ENCODE results near the gene MRS2. TPM values are rescaled to one million over a fixed set of nuclear protein-coding genes. Genes with fewer than 3 reads are reported as not detected.
"Not testable (repeated sequence)": the region's sequence is repeated elsewhere in the genome, so short reads cannot be mapped to it uniquely, and the experiment has no call there.

Gene MRS2
- total RNA-seq, 1 experiment from 2014 or later, result 85.8 TPM

DNA sequence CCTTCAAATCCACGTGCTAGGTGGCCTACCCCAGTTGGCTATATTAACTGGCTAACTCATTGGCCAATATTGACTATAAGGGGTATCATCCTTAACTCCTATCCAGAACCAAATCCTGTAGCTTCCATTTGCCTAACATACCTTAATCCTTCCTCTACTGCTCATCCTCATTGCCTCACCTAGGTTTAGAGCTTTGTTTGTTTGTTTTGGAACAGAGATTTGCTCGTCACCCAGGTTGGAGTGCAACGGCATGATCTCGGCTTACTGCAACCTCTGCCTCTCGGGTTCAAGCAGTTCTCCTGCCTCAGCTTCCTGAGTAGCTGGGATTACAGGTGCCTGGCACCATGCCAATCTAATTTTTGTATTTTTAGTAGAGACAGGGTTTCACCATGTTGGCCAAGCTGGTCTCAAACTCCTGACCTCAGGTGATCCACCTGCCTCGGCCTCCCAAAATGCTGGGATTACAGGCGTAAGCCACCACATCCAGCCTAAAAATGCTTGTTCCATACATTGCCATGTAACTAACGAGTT is 37.6 kb upstream of the MRS2 start:
- H3K79me1 ChIP-seq (ENCODE audit: insufficient read depth, low read depth, low read length, poor library complexity, severe bottlenecking); H2AK5ac ChIP-seq (ENCODE audit: insufficient read length, low read length); H3K4me1 ChIP-seq (ENCODE audit: insufficient read depth, low read length); H3K27me3 Mint-ChIP-seq (ENCODE audit: low read depth); H2BK5ac ChIP-seq (ENCODE audit: insufficient read length, low read length); H3K27ac ChIP-seq (ENCODE audit: insufficient read length, low read depth, low read length); H3K27me3 ChIP-seq (ENCODE audit: insufficient read depth, low read length); H4K8ac ChIP-seq (replicated peaks; ENCODE audit: insufficient read length, low read depth, low read length); H3K18ac ChIP-seq (ENCODE audit: insufficient read length, low read depth, low read length); H3K14ac ChIP-seq (ENCODE audit: insufficient read depth, low read length); H3K4me1 Mint-ChIP-seq; H4K91ac ChIP-seq (ENCODE audit: insufficient read length, low read depth, low read length); H2BK120ac ChIP-seq (ENCODE audit: low read depth, low read length, poor library complexity, severe bottlenecking); H3K23ac ChIP-seq (ENCODE audit: insufficient read length, low read depth, low read length); H2BK15ac ChIP-seq (ENCODE audit: low read depth, low read length); DNase-seq; H2BK12ac ChIP-seq (ENCODE audit: insufficient read length, low read depth, low read length); H3K79me2 ChIP-seq (ENCODE audit: insufficient read depth, low read length); H2BK20ac ChIP-seq (ENCODE audit: low read depth, low read length, poor library complexity, severe bottlenecking); H3K4ac ChIP-seq (ENCODE audit: low read depth, low read length); H4K5ac ChIP-seq (ENCODE audit: insufficient read length, low read depth, low read length); H3K23me2 ChIP-seq (ENCODE audit: insufficient read length, low read depth, low read length, poor library complexity, severe bottlenecking); H3K36me3 Mint-ChIP-seq (ENCODE audit: insufficient read depth in 1 of 3, low read depth in 3 of 3); H4K20me1 ChIP-seq (ENCODE audit: control insufficient read depth, insufficient read depth, insufficient read length); H3K9ac ChIP-seq (ENCODE audit: extremely low read depth, insufficient read length, low read length); H3K56ac ChIP-seq (ENCODE audit: insufficient read length, low read depth, low read length); H3T11ph ChIP-seq (ENCODE audit: low read length); H3K4me2 ChIP-seq (ENCODE audit: insufficient read depth, insufficient read length, low read length); H3K27ac Mint-ChIP-seq; H3K9me3 ChIP-seq (ENCODE audit: control insufficient read depth, low read depth, low read length); H3K9me3 Mint-ChIP-seq; H2AFZ ChIP-seq (ENCODE audit: low read length); H3K4me3 Mint-ChIP-seq: not testable (repeated sequence)
- no CpG with 5 or more reads among the region's 8 CpGs for WGBS (ENCODE audit: extremely low coverage, insufficient read length, low lambda C conversion rate)

Measured in H9 (cell line).